Mesenchymal stem cell (in vitro differentiated cells and primary cell): ENCODE measurements around the gene PLGRKT.
"Not testable (repeated sequence)": the region's sequence is repeated elsewhere in the genome, so short reads cannot be mapped to it uniquely, and the experiment has no call there.

Experiments used
- DNase-seq: peaks from one replicate; pipeline ENCODE4 v3.0.0-alpha.2; 2013
- H2AFZ ChIP-seq: one replicate; pipeline ENCODE4 v1.6.1; 2013; ENCODE audit warnings: low read depth, mild to moderate bottlenecking, control low read depth, inconsistent platforms, low read length, moderate library complexity
- H2AK5ac ChIP-seq: 2 replicates; pipeline ENCODE4 v1.6.1; 2013; ENCODE audit warnings: low read length, moderate library complexity, mild to moderate bottlenecking, inconsistent platforms; ENCODE audit not compliant: severe bottlenecking
- H2BK120ac ChIP-seq: one replicate; pipeline ENCODE4 v1.6.1; 2013; ENCODE audit warnings: low read depth, mild to moderate bottlenecking, inconsistent platforms, low read length, moderate library complexity
- H2BK12ac ChIP-seq, 2 experiments: one replicate each; pipeline ENCODE4 v1.6.1; 2013; ENCODE audit warnings: inconsistent platforms in 2 of 2, low read length in 2 of 2, mild to moderate bottlenecking in 2 of 2, moderate library complexity in 2 of 2, control low read depth in 1 of 2
- H2BK15ac ChIP-seq: one replicate; pipeline ENCODE4 v1.6.1; 2013; ENCODE audit warnings: mild to moderate bottlenecking, low read depth, inconsistent platforms; ENCODE audit not compliant: poor library complexity, severe bottlenecking
- H2BK5ac ChIP-seq: 2 replicates; pipeline ENCODE4 v1.6.1; 2013; ENCODE audit warnings: low read depth, mild to moderate bottlenecking, low read length, control low read depth, inconsistent platforms; ENCODE audit not compliant: poor library complexity, severe bottlenecking
- H3K14ac ChIP-seq, 2 experiments: one replicate each; pipeline ENCODE4 v1.6.1; 2013; ENCODE audit warnings: inconsistent platforms in 2 of 2, low read length in 2 of 2, control low read depth in 1 of 2, mild to moderate bottlenecking in 1 of 2, moderate library complexity in 1 of 2
- H3K18ac ChIP-seq, 2 experiments: one replicate each; pipeline ENCODE4 v1.6.1; 2013; ENCODE audit warnings: inconsistent platforms in 2 of 2, low read length in 2 of 2, control low read depth in 1 of 2, low read depth in 1 of 2, mild to moderate bottlenecking in 1 of 2
- H3K23ac ChIP-seq, 2 experiments: one replicate each; pipeline ENCODE4 v1.6.1; 2013; ENCODE audit warnings: inconsistent platforms in 2 of 2, low read length in 2 of 2, mild to moderate bottlenecking in 2 of 2, moderate library complexity in 2 of 2, control low read depth in 1 of 2
- H3K27ac ChIP-seq: 2 replicates; pipeline ENCODE4 v1.5.1; 2013; ENCODE audit warnings: mild to moderate bottlenecking, moderate library complexity, low read length, control low read depth, inconsistent platforms; ENCODE audit not compliant: poor library complexity, severe bottlenecking
- H3K27me3 ChIP-seq, 2 experiments: 2 replicates each; pipeline versions ENCODE4 v1.6.1 to v1.7.0; 2013; ENCODE audit warnings: low read length in 2 of 2, mild to moderate bottlenecking in 2 of 2, moderate library complexity in 2 of 2, control low read depth in 1 of 2, inconsistent platforms in 1 of 2; ENCODE audit not compliant: control insufficient read depth in 1 of 2, insufficient read depth in 1 of 2
- H3K36me3 ChIP-seq, 2 experiments: 2 replicates each; pipeline versions ENCODE4 v1.6.1 to v1.7.0; 2013; ENCODE audit warnings: low read length in 2 of 2, control low read depth in 1 of 2, inconsistent platforms in 1 of 2, low read depth in 1 of 2, mild to moderate bottlenecking in 1 of 2; ENCODE audit not compliant: insufficient read depth in 2 of 2, control insufficient read depth in 1 of 2
- H3K4ac ChIP-seq, 2 experiments: one replicate each; pipeline ENCODE4 v1.6.1; 2013; ENCODE audit warnings: inconsistent platforms in 2 of 2, low read length in 2 of 2, mild to moderate bottlenecking in 2 of 2, moderate library complexity in 2 of 2, control low read depth in 1 of 2, low read depth in 1 of 2
- H3K4me1 ChIP-seq: 2 replicates; pipeline ENCODE4 v1.6.1; 2013; ENCODE audit warnings: low read depth, low read length, control low read depth; ENCODE audit not compliant: control insufficient read depth, insufficient read depth
- H3K4me2 ChIP-seq: 2 replicates; pipeline ENCODE4 v1.6.1; 2013; ENCODE audit warnings: low read length, mild to moderate bottlenecking, inconsistent platforms; ENCODE audit not compliant: poor library complexity, severe bottlenecking
- H3K4me3 ChIP-seq, 2 experiments: 2 replicates each; pipeline versions ENCODE4 v1.5.1 to v1.7.0; 2013; ENCODE audit warnings: low read length in 2 of 2, mild to moderate bottlenecking in 2 of 2, control low read depth in 1 of 2, low read depth in 1 of 2; ENCODE audit not compliant: insufficient read depth in 1 of 2
- H3K79me1 ChIP-seq: replicated peaks from 2 replicates; pipeline ENCODE4 v1.6.1; 2013; ENCODE audit warnings: mild to moderate bottlenecking, control low read depth, low read length, inconsistent platforms; ENCODE audit not compliant: poor library complexity, severe bottlenecking
- H3K9ac ChIP-seq: 2 replicates; pipeline ENCODE4 v1.7.0; 2013; ENCODE audit warnings: mild to moderate bottlenecking, low read length, moderate library complexity
- H3K9me3 ChIP-seq: 2 replicates; pipeline ENCODE4 v1.7.0; 2013; ENCODE audit warnings: mild to moderate bottlenecking, low read length; ENCODE audit not compliant: control insufficient read depth
- H4K8ac ChIP-seq: one replicate; pipeline ENCODE4 v1.6.1; 2013; ENCODE audit warnings: inconsistent platforms, mild to moderate bottlenecking, low read length, moderate library complexity
- H4K91ac ChIP-seq: one replicate; pipeline ENCODE4 v1.6.1; 2013; ENCODE audit warnings: mild to moderate bottlenecking, low read length, inconsistent platforms
- WGBS: methylation state at CpG from one replicate; pipeline ENCODE4 v1.1.7; 2013; ENCODE audit warnings: mixed read lengths; 5-methylcytosine and 5-hydroxymethylcytosine counted together

The PLGRKT gene

GRCh38 chr9:5436441-5436840 lies 1.3 kb downstream of the PLGRKT start:
- H2BK5ac ChIP-seq, result no peak overlapping the region
- peaks cover 7% of the 10 kb centered on the region for H3K79me1 ChIP-seq
- H4K8ac ChIP-seq, result no peak overlapping the region
- no peaks in the 10 kb centered on the region for H3K27me3 ChIP-seq
- H2BK12ac ChIP-seq, result no peak overlapping the region
- H3K9ac ChIP-seq, result peak overlapping the region; percentile 94
- no peak overlapping the region for H2AK5ac ChIP-seq
- peak overlapping the region in 1 of 2 experiments; percentile 83 for H3K4me3 ChIP-seq
- H2BK120ac ChIP-seq, result no peak overlapping the region
- no peak overlapping the region for H3K4me2 ChIP-seq
- no peak overlapping the region for H2BK15ac ChIP-seq
- H3K14ac ChIP-seq, result no peak overlapping the region
- H3K4ac ChIP-seq, result no peak overlapping the region
- 90% methylated on average over 2 of the region's 2 CpGs for WGBS
- no peak overlapping the region for H3K27ac ChIP-seq
- no peak for DNase-seq
- peaks cover 2% of the 10 kb centered on the region for H3K4me1 ChIP-seq
- H3K23ac ChIP-seq, result no peak overlapping the region
- no peak overlapping the region for H2AFZ ChIP-seq
- no peak overlapping the region for H3K18ac ChIP-seq
- peaks cover 12 to 25% of the 10 kb centered on the region in 2 experiments for H3K36me3 ChIP-seq
- no peaks in the 10 kb centered on the region for H3K9me3 ChIP-seq
- no peak overlapping the region for H4K91ac ChIP-seq

- Histone ChIP-seq H4K8ac (no peak overlapping the region), H3K23ac (no peak overlapping the region), H3K4ac (peak overlapping the region in 1 of 2 experiments; percentile 35), H3K4me1 (peaks cover 2% of the 10 kb centered on the region), H3K18ac (no peak overlapping the region), H2BK120ac (no peak overlapping the region), H3K14ac (no peak overlapping the region), H3K9ac (no peak overlapping the region), H4K91ac (no peak overlapping the region), H3K4me2 (no peak overlapping the region), H2BK12ac (no peak overlapping the region), H3K9me3 (no peaks in the 10 kb centered on the region), H2BK5ac (no peak overlapping the region), H2BK15ac (no peak overlapping the region), H3K27ac (no peak overlapping the region), H3K27me3 (no peaks in the 10 kb centered on the region), H3K4me3 (no peak overlapping the region), H3K36me3 (peaks cover 12 to 25% of the 10 kb centered on the region in 2 experiments), H3K79me1 (peaks cover 7% of the 10 kb centered on the region), H2AK5ac (no peak overlapping the region), H2AFZ (no peak overlapping the region)
- no peak for DNase-seq
- 92% methylated on average over 3 of the region's 3 CpGs for WGBS
Observed at GRCh38 chr9:5435912-5436311, 1.8 kb downstream of the PLGRKT start.

- not testable (repeated sequence) for H2BK12ac ChIP-seq, H3K4ac ChIP-seq, H4K91ac ChIP-seq, H3K9me3 ChIP-seq, H3K4me1 ChIP-seq, H3K27me3 ChIP-seq, H2AK5ac ChIP-seq, H3K14ac ChIP-seq, H4K8ac ChIP-seq, DNase-seq, H2BK5ac ChIP-seq, H2AFZ ChIP-seq, H3K4me3 ChIP-seq, H3K23ac ChIP-seq, H3K9ac ChIP-seq, H3K27ac ChIP-seq, H3K79me1 ChIP-seq, H3K4me2 ChIP-seq, H2BK15ac ChIP-seq, H2BK120ac ChIP-seq, H3K18ac ChIP-seq
- 97% methylated on average over 62 of the region's 65 CpGs for WGBS
- peaks cover 27 to 28% of the 10 kb centered on the region in 2 experiments for H3K36me3 ChIP-seq
Observed at GRCh38 chr9:5433841-5434810, 3.6 kb downstream of the PLGRKT start.

GRCh38 chr9:5433328-5433727 lies 4.4 kb downstream of the PLGRKT start:
- H3K4me2 ChIP-seq, H3K23ac ChIP-seq, H2BK15ac ChIP-seq, H3K9me3 ChIP-seq, H3K4me3 ChIP-seq, H2AK5ac ChIP-seq, H4K91ac ChIP-seq, H4K8ac ChIP-seq, H2BK12ac ChIP-seq, H3K14ac ChIP-seq, H3K9ac ChIP-seq, H3K18ac ChIP-seq, H2BK120ac ChIP-seq, DNase-seq, H3K4me1 ChIP-seq, H2AFZ ChIP-seq, H3K79me1 ChIP-seq, H3K4ac ChIP-seq, H3K27me3 ChIP-seq, H3K27ac ChIP-seq, H2BK5ac ChIP-seq: not testable (repeated sequence)
- WGBS, result 92% methylated on average over 26 of the region's 26 CpGs
- H3K36me3 ChIP-seq, result peaks cover 28 to 31% of the 10 kb centered on the region in 2 experiments
